ENCODE data around the gene PTPRN2. TPM values are rescaled to one million over a fixed set of nuclear protein-coding genes. Genes with fewer than 3 reads are reported as not detected.
"Not testable (repeated sequence)": the region's sequence is repeated elsewhere in the genome, so short reads cannot be mapped to it uniquely, and the experiment has no call there.

PTPRN2 gene
- polyA plus RNA-seq, 4 donors = 7.2 to 9.2 (median 7.5) TPM

GRCh38 chr7:158318511-158318913 is 269.1 kb downstream of the PTPRN2 start:
- no peak for DNase-seq (ENCODE audit: low read depth in 4 of 4, low spot score in 3 of 4)

- DNase-seq (ENCODE audit: low read depth in 4 of 4, low spot score in 3 of 4) = no peak
Measured at GRCh38 chr7:158317238-158318205, 270.1 kb downstream of the PTPRN2 start.

GRCh38 chr7:158316466-158317031 is 271.1 kb downstream of the PTPRN2 start:
- no peak for DNase-seq (ENCODE audit: low read depth in 4 of 4, low spot score in 3 of 4)

GRCh38 chr7:158315881-158316280 is 271.7 kb downstream of the PTPRN2 start:
- DNase-seq (ENCODE audit: low read depth in 4 of 4, low spot score in 3 of 4) = no peak

GRCh38 chr7:158315326-158315725 is 272.3 kb downstream of the PTPRN2 start:
- DNase-seq (ENCODE audit: low read depth in 4 of 4, low spot score in 3 of 4) = no peak

GRCh38 chr7:158314394-158314793 is 273.2 kb downstream of the PTPRN2 start:
- no peak for DNase-seq (ENCODE audit: low read depth in 4 of 4, low spot score in 3 of 4)

- no peak for DNase-seq (ENCODE audit: low read depth in 4 of 4, low spot score in 3 of 4)
Measured at GRCh38 chr7:158313931-158314330, 273.7 kb downstream of the PTPRN2 start.

GRCh38 chr7:158312789-158313188 is 274.8 kb downstream of the PTPRN2 start:
- no peak for DNase-seq (ENCODE audit: low read depth in 4 of 4, low spot score in 3 of 4)

GRCh38 chr7:158311791-158312190 is 275.8 kb downstream of the PTPRN2 start:
- no peak for DNase-seq (ENCODE audit: low read depth in 4 of 4, low spot score in 3 of 4)

GRCh38 chr7:158310924-158311666 is 276.5 kb downstream of the PTPRN2 start:
- DNase-seq (ENCODE audit: low read depth in 4 of 4, low spot score in 3 of 4) = no peak

GRCh38 chr7:158309868-158310763 is 277.5 kb downstream of the PTPRN2 start:
- no peak for DNase-seq (ENCODE audit: low read depth in 4 of 4, low spot score in 3 of 4)

- no peak for DNase-seq (ENCODE audit: low read depth in 4 of 4, low spot score in 3 of 4)
Measured at GRCh38 chr7:158308001-158308400, 279.6 kb downstream of the PTPRN2 start.

GRCh38 chr7:158304072-158304471 is 283.6 kb downstream of the PTPRN2 start:
- DNase-seq (ENCODE audit: low read depth in 4 of 4, low spot score in 3 of 4) = not testable (repeated sequence)

GRCh38 chr7:158303121-158303520 is 284.5 kb downstream of the PTPRN2 start:
- DNase-seq (ENCODE audit: low read depth in 4 of 4, low spot score in 3 of 4) = no peak

GRCh38 chr7:158302274-158303070 is 285.2 kb downstream of the PTPRN2 start:
- DNase-seq (ENCODE audit: low read depth in 4 of 4, low spot score in 3 of 4) = no peak

GRCh38 chr7:158301207-158301606 is 286.4 kb downstream of the PTPRN2 start:
- DNase-seq (ENCODE audit: low read depth in 4 of 4, low spot score in 3 of 4) = no peak

GRCh38 chr7:158300427-158300826 is 287.2 kb downstream of the PTPRN2 start:
- no peak for DNase-seq (ENCODE audit: low read depth in 4 of 4, low spot score in 3 of 4)

- DNase-seq (ENCODE audit: low read depth in 4 of 4, low spot score in 3 of 4) = no peak
Measured at GRCh38 chr7:158299607-158300006, 288.0 kb downstream of the PTPRN2 start.

GRCh38 chr7:158296798-158297104 is 290.9 kb downstream of the PTPRN2 start:
- DNase-seq (ENCODE audit: low read depth in 4 of 4, low spot score in 3 of 4) = no peak

All from left renal pelvis (tissue), 4 donors.